Thyroid gland (tissue), 4 donors: ENCODE data around the gene ERMARD. TPM values are rescaled to one million over a fixed set of nuclear protein-coding genes. Genes with fewer than 3 reads are reported as not detected.
A peak's percentile ranks its signal among the peaks of the same experiment; 100 is the strongest.

Experiments
- DNase-seq, 2 donors: peaks; one replicate each; pipeline ENCODE4 v3.0.0-alpha.2; 2019
- H3K27ac ChIP-seq, 3 donors: fragments of 200-600 bp; sonication (generic); 1 replicate in 2 of 3; 2 replicates in 1 of 3; pipeline ENCODE4 v1.5.1; 2016 to 2019; ENCODE audit warnings: mild to moderate bottlenecking in 1 of 3, moderate library complexity in 1 of 3
- H3K27me3 ChIP-seq: fragments of 200-600 bp; sonication (generic); one replicate; pipeline ENCODE4 v1.5.1; 2019
- H3K36me3 ChIP-seq, 2 donors: fragments of 200-600 bp; sonication (generic); one replicate each; pipeline ENCODE4 v1.5.1; 2016 to 2019
- H3K4me1 ChIP-seq, 2 donors: fragments of 200-600 bp; sonication (generic); one replicate each; pipeline ENCODE4 v1.5.1; 2017 to 2019
- H3K4me3 ChIP-seq, 3 donors: fragments of 200-600 bp; sonication (generic); replicated peaks in 1 of 3; 1 replicate in 2 of 3; 2 replicates in 1 of 3; pipeline ENCODE4 v1.5.1; 2016; ENCODE audit warnings: mild to moderate bottlenecking in 1 of 3
- H3K9me3 ChIP-seq: fragments of 200-600 bp; sonication (generic); one replicate; pipeline ENCODE4 v1.5.1; 2017
- POLR2A ChIP-seq, 2 donors: fragments of 450-650 bp; IDR thresholded peaks; one replicate each; pipeline ENCODE4 v1.6.1; 2017; ENCODE audit warnings: antibody characterized with exemption in 2 of 2, mild to moderate bottlenecking in 2 of 2, moderate library complexity in 1 of 2
- WGBS, 2 donors: methylation state at CpG; one replicate each; pipeline ENCODE4 v1.1.5; 2017; 5-methylcytosine and 5-hydroxymethylcytosine counted together
- intact Hi-C: fragments of 100-400 bp; cut with DNase I; formaldehyde crosslinking; loops from one replicate; pipeline ENCODE4 v1.15.1; 2023
- total RNA-seq, 4 donors: library from RNA; depleted of rRNA; stranded (reverse); fragments of >200 nt; gene quantifications; one replicate each; pipeline ENCODE4 v1.2.3, GENCODE V29; 2016
- TF ChIP-seq, protein P1 (sequence below), 6 experiments: fragments of 200-600 bp in 3 of 6; fragments of 450-650 bp in 3 of 6; sonication (generic) in 3 of 6; IDR thresholded peaks; one replicate each; pipeline ENCODE4 v1.5.1; 2016 to 2019; ENCODE audit warnings: antibody characterized with exemption in 6 of 6, mild to moderate bottlenecking in 2 of 6, inconsistent platforms in 1 of 6, moderate library complexity in 1 of 6

Gene ERMARD
- total RNA-seq, 4 donors from 2014 or later = 29.4 to 49.8 (median 32.0) TPM

DNA sequence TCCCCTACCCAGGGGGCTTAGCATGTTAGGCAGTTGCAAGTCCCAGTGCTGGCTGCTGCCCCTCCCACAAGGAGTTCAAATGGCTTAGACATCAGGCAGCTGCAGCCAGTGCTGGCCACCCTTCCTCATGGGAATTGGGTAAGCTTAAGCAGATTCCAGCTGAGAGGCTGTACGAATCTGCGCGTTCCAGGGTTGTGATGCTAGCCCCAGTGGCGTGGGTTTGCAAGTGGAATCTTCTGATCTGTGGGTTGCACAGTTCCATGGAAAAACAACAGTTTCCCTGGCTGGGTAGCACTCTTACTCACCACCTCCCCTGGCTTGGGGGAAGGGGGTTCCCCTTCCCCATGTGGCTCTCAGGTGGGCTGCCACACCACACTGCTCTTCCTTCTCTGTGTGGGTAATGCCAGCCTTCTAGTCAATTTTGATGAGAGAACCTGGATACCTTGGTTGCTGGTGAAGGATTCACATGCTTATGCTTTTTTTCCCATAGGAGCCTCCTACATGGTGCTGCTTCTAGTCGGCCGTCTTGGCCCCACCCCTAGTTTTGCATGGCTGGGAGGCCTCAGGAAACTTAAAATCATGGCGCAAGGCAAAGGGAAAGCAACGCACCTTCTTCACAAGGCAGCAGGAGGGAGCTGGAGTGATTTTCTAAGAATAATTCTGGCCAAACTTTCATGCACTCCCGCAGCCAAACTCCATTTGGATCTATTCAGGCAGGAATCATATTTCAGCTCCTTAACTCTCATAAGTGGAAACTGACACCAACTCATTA lies 13.0 kb upstream of the ERMARD start:
- Histone ChIP-seq H3K36me3 (no peaks in the 10 kb centered on the region), H3K9me3 (no peaks in the 10 kb centered on the region), H3K27me3 (no peaks in the 10 kb centered on the region), H3K4me1 (no peaks in the 10 kb centered on the region), H3K27ac (peak overlapping the region in 2 of 3 donors; percentile 1 to 45), H3K4me3 (no peak overlapping the region)
- WGBS, 2 donors = 42 to 45% methylated on average over 9 of the region's 9 CpGs
- peak; percentile 8 to 31 for DNase-seq
- intact Hi-C loops = no loop called here
- TF ChIP-seq POLR2A (IDR thresholded peaks at IDR 0.05) = no peak
- TF ChIP-seq, protein P1, sequence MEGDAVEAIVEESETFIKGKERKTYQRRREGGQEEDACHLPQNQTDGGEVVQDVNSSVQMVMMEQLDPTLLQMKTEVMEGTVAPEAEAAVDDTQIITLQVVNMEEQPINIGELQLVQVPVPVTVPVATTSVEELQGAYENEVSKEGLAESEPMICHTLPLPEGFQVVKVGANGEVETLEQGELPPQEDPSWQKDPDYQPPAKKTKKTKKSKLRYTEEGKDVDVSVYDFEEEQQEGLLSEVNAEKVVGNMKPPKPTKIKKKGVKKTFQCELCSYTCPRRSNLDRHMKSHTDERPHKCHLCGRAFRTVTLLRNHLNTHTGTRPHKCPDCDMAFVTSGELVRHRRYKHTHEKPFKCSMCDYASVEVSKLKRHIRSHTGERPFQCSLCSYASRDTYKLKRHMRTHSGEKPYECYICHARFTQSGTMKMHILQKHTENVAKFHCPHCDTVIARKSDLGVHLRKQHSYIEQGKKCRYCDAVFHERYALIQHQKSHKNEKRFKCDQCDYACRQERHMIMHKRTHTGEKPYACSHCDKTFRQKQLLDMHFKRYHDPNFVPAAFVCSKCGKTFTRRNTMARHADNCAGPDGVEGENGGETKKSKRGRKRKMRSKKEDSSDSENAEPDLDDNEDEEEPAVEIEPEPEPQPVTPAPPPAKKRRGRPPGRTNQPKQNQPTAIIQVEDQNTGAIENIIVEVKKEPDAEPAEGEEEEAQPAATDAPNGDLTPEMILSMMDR (IDR thresholded peaks at IDR 0.05) = no peak

DNA sequence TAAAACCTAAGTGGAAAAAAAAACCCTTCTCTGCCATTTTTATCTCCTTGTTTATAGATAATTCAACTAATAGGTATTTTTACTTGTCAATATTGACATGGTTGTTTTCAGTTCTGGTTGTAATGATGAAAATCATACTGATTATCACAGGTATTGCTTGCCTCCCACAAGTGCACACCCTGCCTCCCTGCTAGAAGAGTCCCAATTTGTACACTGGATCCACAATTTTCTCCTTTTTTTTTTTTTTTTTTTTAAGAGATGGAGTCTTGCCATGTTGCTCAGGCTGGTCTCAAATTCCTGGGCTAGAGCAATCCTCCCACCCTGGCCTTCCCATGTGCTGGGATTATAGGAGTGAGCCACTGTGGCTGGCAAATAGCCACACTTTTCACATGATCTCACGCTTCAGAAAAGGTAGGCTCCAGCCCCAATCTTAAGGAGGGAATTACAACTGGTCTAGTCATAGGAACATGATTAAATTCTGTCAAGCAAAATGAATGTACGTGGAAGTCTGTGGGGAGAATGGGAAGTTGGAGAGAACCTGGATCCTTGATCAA lies 12.4 kb upstream of the ERMARD start:
- intact Hi-C loops = no loop called here
- Histone ChIP-seq H3K27ac (peak overlapping the region in 2 of 3 donors; percentile 1 to 45), H3K4me3 (no peak overlapping the region), H3K27me3 (no peaks in the 10 kb centered on the region), H3K9me3 (no peaks in the 10 kb centered on the region), H3K4me1 (no peaks in the 10 kb centered on the region), H3K36me3 (no peaks in the 10 kb centered on the region)
- peak; percentile 8 to 20 for DNase-seq
- TF ChIP-seq POLR2A (IDR thresholded peaks at IDR 0.05) = no peak
- TF ChIP-seq, protein P1 (IDR thresholded peaks at IDR 0.05) = no peak
- 81 to 84% methylated on average over 2 of the region's 2 CpGs for WGBS, 2 donors

DNA sequence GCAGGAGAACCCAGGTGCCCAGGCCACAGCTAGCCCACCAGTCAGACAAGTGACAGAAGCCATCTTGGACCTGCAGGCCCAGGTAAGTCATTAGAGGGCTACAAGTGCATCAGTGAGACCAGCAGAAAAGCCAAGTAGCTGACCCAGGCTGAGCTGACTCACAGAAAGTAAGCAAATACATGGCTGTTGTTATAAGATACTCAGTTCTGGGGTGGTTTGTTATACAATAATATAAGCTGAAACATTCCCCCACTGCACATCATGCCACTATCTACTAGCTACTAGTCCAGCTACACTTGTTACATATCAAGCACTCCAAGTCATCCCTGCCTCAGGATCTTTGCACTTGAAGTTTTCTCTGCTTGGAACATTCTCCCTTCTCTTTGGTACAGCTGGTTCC lies 10.1 kb upstream of the ERMARD start:
- TF ChIP-seq POLR2A (IDR thresholded peaks at IDR 0.05) = no peak
- TF ChIP-seq, protein P1 (IDR thresholded peaks at IDR 0.05) = no peak
- intact Hi-C loops = no loop called here

DNA sequence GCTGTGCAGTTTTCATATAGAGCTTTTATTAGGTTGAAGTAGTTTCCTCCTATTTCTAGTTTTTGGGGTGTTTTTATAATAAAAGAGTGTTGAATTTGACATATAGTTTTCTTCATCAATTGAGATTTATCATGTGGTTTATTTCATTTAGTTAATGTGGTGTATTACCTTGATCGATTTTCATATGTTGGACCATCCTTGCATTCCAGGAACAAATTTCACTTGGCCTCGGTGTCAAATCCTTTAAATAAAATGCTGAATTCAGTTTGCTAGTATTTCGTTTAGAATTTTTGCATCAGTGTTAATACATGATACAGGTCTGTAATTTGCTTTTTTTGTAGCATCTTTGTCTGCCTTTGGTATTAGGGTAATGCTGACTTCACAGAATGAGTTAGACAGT lies 6.0 kb upstream of the ERMARD start:
- 88 to 89% methylated on average over 3 of the region's 3 CpGs for WGBS, 2 donors

More for the DNA sequence above, 10.1 kb upstream of the ERMARD start:
- Histone ChIP-seq H3K9me3 (no peaks in the 10 kb centered on the region), H3K36me3 (no peaks in the 10 kb centered on the region), H3K27ac (no peak overlapping the region), H3K4me3 (no peak overlapping the region), H3K27me3 (no peaks in the 10 kb centered on the region), H3K4me1 (no peaks in the 10 kb centered on the region)
- no peak for DNase-seq

More for the DNA sequence above, 6.0 kb upstream of the ERMARD start:
- H3K4me3 ChIP-seq = no peak overlapping the region
- H3K36me3 ChIP-seq = no peaks in the 10 kb centered on the region
- H3K9me3 ChIP-seq = no peaks in the 10 kb centered on the region
- H3K27me3 ChIP-seq = no peaks in the 10 kb centered on the region
- no peak for DNase-seq
- no peak overlapping the region for H3K27ac ChIP-seq
- peaks cover 0 to under 1% of the 10 kb centered on the region in 2 donors for H3K4me1 ChIP-seq
- intact Hi-C loops = no loop called here
- TF ChIP-seq, protein P1 (IDR thresholded peaks at IDR 0.05) = no peak
- no peak for TF ChIP-seq POLR2A (IDR thresholded peaks at IDR 0.05)
